GM21529 (cell line): ENCODE measurements around the gene SGMS1.
A peak's percentile ranks its signal among the peaks of the same experiment; 100 is the strongest.

Source experiments
- ATAC-seq: cut with Tn5 transposase; IDR thresholded peaks from one replicate; pipeline ENCODE4 v1.9.1; 2021; ENCODE audit not compliant: unreplicated experiment

Gene SGMS1

GRCh38 chr10:50613150-50613549 is 10.6 kb downstream of the SGMS1 start:
- peak; percentile 46 for ATAC-seq

GRCh38 chr10:50610368-50610767 is 13.4 kb downstream of the SGMS1 start:
- ATAC-seq: no peak

- no peak for ATAC-seq
Observed at GRCh38 chr10:50607356-50607925, 16.3 kb downstream of the SGMS1 start.

GRCh38 chr10:50605951-50606270 is 17.8 kb downstream of the SGMS1 start:
- no peak for ATAC-seq

GRCh38 chr10:50605269-50605950 is 18.3 kb downstream of the SGMS1 start:
- peak; percentile 78 for ATAC-seq

GRCh38 chr10:50604809-50605208 is 18.9 kb downstream of the SGMS1 start:
- ATAC-seq: no peak

- peak; percentile 72 for ATAC-seq
Observed at GRCh38 chr10:50604049-50604640, 19.6 kb downstream of the SGMS1 start.

- ATAC-seq: no peak
Observed at GRCh38 chr10:50603151-50603850, 20.5 kb downstream of the SGMS1 start.

- ATAC-seq: no peak
Observed at GRCh38 chr10:50601974-50602373, 21.8 kb downstream of the SGMS1 start.

GRCh38 chr10:50600831-50601477 is 22.8 kb downstream of the SGMS1 start:
- no peak for ATAC-seq

- no peak for ATAC-seq
Observed at GRCh38 chr10:50600286-50600685, 23.5 kb downstream of the SGMS1 start.

- no peak for ATAC-seq
Observed at GRCh38 chr10:50596897-50597296, 26.9 kb downstream of the SGMS1 start.

GRCh38 chr10:50596456-50596855 is 27.3 kb downstream of the SGMS1 start:
- ATAC-seq: no peak

- no peak for ATAC-seq
Observed at GRCh38 chr10:50595785-50596184, 28.0 kb downstream of the SGMS1 start.

GRCh38 chr10:50593523-50594376 is 30.0 kb downstream of the SGMS1 start:
- ATAC-seq: no peak

- ATAC-seq: no peak
Observed at GRCh38 chr10:50592961-50593418, 30.8 kb downstream of the SGMS1 start.

GRCh38 chr10:50590935-50591334 is 32.8 kb downstream of the SGMS1 start:
- no peak for ATAC-seq

- no peak for ATAC-seq
Observed at GRCh38 chr10:50586740-50587088, 37.0 kb downstream of the SGMS1 start.

GRCh38 chr10:50585921-50586739 is 37.6 kb downstream of the SGMS1 start:
- no peak for ATAC-seq
